NCI-H2196 treated with DMSO at 0.1 percent for 48 hours (cell line): ENCODE measurements around the gene CFAP298.

Source experiments
- DNase-seq: peaks from one replicate; lab custom pipeline; 2025; ENCODE audit not compliant: unreplicated experiment; lab: John Stamatoyannopoulos, UW

CFAP298 gene

DNA sequence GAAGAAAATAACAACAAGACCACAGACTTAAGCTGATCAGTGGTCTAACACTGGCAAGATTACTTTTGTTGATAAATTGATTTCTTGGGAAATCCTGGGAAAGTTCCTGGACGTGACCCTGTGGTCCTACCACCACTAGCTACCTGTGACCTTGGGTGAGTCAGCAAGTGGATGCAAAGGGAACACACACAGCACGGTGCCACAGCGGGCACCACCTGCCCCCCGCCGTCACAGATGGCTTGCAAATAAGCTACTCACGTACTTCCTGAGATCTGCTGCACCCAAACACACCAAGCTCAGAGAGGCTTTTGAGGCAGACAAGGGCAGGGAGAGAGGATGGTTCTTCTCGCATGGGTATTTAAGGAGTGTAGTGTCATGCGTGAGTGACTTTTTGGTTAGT lies 12.7 kb downstream of the CFAP298 start:
- DNase-seq = no peak

DNA sequence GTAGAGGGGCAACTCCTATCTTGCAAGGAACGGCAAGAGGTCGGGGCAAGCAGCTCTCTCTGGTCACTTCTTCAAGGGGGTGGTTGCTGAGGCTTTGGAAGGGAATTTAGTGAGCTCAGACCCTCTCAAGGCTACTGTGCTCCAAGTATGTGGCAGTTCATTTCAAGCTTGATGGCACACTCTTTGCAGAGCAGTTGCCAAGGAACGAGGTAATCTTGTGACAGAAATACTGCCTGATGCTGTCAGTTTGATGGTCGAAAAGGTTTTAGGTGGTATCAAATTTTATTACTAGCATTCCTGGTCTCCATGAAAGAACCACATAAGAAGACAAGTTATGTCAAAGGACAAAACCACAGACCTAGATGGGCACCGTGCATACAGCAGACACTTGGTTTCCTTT lies 13.1 kb downstream of the CFAP298 start:
- no peak for DNase-seq

DNA sequence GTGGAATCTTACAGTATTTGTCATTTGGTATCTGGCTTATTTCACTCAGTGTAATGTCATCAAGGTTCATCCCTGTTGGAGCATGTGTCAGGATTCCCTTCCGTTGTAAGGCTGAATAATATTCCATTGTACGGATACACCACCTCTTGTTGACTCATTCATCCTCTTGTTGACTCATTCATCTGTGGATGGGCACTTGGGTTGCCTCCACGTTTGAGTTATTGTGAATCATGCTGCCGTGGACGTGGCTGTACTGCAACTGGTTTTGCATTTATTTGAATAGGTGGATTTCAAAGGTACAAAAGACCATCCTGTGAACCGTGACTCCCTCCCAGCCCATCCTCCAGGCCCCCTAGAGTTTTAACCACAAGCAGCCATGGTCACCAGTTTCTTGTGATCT lies 15.0 kb downstream of the CFAP298 start:
- DNase-seq = no peak

DNA sequence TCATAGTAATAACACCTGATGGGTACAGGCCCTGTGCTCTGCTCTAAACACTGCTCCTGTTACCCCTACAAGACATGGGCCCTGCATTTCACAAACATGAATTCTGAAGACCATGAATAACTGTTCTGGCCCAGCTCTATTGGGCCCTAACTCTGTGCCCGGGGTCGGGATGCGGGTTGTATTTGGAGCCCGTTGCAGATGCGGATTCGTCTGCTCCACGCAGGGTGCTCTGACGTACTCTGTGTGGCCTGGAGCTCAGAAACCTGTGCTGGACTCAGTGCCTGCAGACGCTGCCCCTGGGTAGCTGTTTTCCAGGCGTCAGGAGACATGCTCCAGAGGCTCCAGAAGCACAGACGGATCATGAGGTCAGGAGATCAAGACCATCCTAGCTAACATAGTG lies 16.7 kb downstream of the CFAP298 start:
- DNase-seq = no peak

DNA sequence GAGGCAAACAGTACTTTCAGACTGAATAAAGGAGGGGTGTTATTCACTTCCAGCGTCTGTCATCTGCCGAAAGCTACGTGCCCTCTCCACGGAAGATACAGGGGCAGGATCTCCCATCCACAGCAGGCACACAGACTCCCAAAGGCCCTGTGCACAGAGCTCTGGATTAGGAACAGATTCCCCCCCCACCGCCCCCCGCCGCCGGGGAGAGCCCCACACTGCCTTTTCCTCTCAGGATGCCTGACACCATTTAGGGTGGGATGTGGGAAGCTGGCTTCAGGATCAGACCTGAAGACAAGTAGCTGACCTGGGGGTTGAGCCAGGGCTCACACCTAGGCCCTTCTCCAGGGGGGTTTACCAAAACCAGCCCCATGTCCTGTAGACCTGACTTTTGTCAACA lies 18.5 kb downstream of the CFAP298 start:
- DNase-seq = no peak

DNA sequence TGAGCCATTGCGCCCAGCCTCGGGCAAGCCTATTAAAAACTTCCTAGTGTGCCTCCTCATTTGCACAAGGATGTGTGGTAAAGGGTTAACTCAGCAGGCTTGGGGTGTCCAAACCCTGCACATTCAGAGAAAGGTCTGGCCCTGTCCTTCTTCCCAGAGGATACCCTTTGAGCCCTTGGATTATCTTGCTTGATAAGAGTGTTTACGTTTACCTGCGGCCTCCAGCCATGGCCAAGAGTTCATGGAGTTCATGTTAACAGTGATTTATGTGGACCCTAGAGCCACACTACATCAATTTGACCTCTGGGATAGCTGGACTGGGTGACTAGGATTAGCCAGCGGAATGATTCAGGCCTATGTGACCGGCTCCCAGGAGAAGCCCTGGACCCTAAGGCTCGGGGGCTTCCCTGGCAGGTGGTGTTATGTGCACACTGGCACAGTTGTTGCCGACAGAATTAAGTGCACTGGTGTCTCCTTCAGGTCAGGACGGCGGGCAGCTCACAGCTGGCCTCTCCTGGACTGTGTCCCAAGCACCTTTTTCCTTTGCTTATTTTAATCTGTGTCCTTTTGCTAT lies 19.2 kb downstream of the CFAP298 start:
- no peak for DNase-seq

DNA sequence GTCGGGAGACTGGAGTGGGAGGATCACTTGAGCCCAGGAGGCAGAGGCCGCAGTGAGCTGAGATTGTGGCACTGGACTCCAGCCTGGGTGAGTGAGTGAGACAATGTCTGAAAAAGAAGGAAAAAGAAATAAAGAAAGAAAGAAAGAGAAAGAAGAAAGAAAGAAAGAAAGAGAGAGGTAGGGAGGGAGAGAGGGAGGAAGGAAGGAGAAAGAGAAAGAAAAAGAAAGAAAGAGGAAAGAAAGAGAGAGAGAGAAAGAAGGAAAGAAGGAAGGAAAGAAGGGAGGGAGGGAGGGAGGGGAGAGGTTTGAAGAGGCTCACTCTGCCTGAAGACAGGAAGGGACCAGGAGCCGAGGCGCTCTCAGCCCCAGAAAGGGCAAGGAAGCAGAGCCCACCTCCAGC lies 22.0 kb downstream of the CFAP298 start:
- no peak for DNase-seq

DNA sequence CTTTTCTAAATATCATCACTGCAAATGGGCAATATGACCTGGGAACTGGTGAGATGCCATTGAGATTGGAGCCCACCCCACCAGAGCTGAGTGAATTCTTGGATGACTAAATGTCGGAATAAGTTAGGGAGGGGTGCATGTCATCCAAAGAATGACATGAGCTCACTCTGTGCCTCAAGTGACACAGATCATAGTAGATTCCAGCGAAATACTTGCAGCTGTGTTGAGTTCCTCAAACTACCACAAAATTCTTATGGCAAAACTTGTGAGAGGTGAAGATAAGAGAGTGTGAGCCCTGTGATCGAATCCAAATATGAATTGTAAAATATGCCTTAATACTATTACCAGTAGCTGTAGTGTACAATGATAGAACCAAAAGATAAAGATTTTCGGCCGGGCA lies 24.5 kb downstream of the CFAP298 start:
- no peak for DNase-seq

DNA sequence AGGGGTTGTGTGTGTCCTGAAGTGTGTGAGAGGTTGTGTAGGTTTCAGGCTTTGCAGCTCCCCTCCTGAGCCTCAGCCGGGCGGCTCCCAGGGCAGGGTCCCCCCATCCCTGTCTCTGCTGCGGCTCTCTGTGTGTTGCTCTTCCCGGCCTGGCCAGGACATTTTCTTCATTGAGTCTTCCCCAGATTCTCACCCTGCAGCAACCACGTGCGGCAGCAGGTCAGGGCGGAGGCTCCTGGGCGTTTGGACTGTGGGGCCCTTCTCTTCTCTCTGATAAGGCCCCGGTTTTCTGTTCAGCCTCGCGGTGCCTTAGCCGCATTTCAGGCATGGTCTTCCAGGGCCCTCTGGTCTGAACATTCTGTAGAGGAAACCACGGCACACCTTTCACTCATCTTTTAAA lies 25.1 kb downstream of the CFAP298 start:
- no peak for DNase-seq

DNA sequence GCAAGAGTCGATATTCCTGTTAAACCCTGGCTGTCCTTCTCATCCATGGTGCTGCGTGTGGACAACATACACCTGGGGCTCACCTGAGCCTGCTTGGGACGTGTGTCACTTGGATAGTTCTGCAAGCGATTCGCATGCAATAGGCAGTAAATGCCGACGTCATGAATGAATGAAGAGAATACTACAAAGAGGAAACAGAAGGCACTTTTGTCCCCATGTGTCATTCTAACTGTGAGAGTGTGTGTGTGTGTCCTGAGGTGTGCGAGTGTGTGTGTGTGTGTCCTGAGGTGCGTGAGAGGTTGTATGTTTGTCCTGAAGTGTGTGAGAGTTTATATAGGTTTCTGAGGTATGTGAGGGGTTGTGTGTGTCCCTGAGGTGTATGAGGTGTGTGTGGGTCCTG lies 26.2 kb downstream of the CFAP298 start:
- no peak for DNase-seq

DNA sequence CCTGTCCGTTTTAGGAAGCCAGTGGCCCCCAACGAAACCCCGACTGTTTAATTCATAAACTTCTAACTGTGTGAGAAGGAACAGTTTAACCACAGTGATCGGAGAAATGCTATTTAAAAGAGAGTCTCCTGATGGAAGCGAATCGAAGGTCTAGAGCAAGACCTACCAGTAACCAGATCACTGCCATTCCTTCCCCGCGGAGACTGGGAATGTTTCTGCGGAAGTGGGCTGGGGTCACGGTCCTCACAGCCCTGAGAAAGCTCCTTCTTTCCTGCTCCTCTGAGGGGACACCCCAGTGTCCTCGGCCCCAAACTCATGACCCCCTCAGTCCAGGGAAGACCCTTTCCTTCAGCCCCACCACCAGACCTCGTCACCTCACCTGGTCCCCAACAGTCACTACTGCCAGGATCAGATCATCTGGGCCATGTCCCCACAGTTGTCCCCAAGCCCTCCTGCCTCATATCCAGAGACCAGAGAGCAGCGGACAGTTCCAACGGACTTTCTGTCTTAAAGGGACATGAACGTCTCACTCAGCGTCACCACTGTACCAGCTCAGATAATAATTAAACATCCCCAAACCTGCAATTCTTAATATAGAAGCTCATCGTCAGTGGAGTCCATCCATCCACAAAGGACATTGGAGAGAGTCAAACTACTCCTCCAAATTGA lies 27.0 kb downstream of the CFAP298 start, which contains the start of gene TCP10L:
TSS of gene TCP10L (minus strand) at position 482 of the 669 bp plus-strand sequence. CDS start 1,219 bp downstream, outside the sequence.
- DNase-seq = no peak

DNA sequence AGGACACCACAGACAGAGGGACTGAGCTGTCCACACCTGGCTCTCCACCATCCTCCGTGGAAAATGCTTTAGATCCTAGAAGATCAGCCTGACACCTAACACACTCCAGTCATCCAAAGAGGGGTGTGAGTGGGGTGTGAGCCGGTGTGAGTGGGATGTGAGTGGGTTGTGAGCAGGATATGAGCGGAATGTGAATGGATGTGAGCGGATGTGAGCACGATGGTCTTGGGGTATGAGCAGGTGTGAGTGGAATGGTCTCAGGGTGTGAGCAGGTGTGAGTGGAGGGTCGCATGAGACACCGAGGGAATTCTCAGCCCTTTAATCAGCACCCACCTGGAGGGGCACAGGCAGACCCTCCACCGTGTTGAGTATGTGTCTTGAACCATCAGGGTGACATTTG lies 27.7 kb downstream of the CFAP298 start:
- no peak for DNase-seq

DNA sequence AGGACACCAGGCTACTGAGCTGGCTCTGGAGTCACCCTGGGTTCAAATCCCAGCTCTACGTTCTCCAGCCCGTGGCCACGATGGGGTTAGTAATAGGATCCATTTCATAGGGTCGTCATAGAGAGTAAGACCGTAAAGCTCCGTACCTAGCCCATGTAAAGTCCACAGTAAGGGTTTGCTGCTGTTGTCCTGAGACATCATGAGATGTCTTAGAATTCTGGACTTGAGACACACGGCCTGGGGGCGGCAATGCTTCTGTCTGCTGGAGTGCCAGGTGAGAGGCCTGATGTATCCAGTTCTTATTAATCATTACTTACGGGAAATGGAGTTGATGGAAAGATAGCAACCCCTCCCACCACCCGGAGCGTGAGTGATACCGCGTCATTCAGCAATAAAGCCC lies 30.4 kb downstream of the CFAP298 start:
- no peak for DNase-seq

DNA sequence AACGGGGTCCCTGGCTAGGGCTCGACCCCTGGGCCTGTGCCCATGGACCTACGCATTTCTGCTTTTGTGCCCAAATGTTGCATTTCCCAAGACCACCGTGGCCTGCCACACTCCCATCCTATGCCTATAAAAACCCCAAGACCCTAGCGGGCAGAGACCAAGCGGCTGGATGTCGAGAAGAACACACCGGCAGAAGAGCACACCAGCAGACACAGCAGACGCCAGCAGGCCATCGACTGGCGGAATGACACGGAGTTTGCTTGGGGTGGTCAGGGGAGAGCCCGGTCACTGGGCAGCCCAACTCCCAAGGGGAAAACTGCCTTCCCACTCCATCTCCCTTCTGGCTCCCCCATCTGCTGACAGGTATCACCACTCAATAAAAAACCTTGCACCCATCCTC lies 31.2 kb downstream of the CFAP298 start:
- no peak for DNase-seq

DNA sequence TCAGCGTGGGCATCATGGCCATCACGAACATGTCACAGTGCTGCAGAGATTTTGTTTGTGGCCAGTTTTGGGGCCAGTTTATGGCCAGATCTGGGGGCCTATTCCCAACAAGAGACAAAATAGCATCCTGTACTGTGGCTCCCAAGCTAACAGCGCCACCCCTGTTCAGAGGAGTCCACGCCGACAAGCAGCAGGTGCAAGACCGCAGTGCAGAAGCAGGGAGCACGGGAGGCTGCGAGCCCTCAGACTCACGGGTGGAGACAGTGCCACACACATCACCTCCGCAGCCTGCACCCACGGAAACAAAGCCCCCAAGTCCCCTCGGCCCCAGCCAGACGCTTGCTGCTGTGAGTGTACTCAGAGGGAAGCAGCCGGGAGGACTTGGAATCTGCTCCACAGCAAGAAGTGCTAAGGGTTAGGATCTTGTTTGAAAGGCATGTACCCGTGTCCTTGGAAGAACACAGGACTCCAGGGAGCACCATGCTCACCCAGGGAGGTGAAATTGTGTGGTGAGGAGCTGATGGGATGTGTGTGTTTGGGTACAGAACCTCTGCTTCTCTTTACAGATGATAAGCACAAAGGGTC lies 34.0 kb downstream of the CFAP298 start:
- DNase-seq = no peak

DNA sequence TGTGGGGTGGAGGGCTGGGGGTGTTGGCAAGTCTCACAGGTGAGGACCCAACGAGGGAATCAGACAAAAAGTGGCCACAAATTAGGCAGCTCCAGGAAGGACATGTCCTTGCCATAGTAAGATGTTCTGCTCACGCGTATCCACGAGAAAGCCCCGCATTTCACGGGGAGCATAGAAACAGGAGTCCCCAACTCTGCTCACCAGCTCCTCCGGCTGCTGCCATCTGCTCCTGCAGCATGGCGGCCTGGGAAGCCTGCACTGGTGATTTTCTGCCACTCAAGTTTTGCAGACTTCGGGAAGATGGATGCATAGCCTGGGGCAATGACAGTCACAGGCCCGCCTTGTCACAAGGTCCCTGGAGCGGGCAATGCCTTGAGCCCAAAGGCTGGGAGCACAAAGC lies 36.2 kb downstream of the CFAP298 start:
- no peak for DNase-seq

DNA sequence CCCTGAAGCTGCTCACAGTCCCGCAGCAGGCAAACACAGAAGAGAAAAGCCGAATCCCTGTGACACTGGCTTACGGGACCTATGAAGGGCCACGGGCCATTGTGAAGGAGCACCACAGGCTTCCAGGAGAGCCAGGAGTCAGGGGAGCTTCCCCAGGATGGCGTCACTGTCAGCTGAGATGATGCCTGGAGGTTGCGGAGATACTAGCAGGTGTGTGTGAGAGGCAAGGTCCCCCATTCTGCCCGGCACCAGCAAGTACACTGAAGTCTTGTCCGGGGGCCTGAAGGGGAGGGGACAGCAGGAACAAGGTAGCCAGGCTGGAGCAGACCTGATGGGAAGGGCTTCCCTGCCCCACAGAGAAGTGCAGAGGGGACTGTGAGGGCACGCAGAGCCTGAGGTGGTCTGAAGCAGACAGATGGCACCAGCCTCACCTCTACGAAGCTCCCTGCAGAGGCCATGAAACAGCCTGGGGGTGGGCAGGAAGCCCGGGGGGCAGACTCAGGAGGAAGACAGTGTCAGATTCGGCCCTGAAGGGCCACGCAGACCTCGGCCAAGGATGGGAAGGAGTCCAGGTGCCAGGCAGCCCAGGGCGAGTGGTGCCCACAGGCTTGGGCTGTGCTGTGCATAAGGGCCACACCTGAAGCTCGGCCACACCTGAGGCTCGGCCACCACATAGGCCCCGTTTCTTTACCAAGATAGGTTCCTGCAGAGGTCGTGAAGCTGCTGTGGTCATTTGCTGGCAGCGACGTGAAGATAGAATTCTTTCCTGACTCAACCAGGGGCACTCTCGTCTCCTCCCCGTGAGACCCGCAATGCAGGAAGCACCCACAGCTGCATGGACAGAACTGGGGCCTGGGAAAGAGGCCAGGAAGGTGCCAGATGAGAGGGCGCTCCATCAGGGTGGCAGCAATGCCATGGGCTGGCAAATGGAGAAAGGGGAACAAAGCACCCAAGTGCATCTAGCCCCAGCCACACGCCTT lies 36.9 kb downstream of the CFAP298 start:
- no peak for DNase-seq

DNA sequence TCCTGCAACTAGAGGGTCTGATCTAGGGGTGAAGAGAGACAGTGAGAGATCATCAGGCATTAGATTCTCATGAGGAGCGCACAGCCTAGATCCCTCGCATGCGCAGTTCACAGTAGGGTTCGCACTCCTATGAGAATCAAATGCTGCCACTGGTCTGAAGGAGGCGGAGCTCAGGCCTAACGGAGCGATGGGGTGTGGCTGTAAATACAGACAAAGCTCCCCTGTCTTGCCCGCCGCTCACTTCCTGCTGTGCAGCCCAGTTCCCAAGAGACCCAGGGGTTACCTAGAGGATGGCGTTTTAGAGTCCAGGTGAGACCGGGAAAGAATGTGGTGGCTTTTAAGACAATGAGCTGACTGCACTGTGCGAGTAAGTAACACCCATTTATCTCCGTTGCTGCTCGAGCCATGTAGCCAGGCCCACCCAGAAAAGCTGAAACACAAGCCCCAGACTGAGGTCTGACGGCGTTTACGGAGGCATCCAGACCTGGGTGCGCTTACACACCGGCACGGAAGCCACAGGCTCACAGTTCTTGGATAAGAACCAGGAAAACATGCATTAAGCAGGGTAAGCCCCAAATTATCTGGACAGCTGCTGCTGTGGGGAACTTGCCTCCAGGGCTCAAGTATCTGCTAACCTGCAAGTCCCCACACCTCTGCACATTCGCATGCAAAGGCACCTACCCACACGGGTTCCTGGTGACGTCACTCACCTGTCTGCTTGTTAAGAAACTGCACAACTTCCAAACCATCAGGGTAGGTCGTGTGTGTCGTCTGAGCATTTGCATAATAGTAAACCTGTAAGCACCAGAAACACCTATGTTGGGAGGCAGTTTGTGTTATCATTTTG lies 39.4 kb downstream of the CFAP298 start:
- DNase-seq = no peak

DNA sequence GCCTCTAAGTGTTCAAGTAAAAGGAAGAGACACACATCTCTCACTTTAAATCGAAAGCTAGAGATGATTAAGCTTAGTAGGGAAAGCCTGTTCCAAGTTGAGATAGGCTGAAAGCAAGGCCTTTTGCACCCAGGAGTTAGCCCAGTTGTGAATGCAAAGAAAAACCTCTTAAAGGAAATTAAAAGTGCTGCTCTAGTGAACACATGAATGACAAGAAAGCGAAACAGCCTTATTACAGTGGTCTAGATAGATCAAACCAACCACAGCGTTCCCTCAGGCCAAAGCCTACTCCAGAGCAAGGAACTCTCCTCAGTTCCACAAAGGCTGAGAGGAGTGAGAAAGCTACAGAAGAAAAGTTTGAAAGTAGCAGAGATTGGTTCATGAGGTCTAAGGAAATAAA lies 41.7 kb downstream of the CFAP298 start:
- no peak for DNase-seq
